ENCODE results near the gene DDAH1. TPM values are rescaled to one million over a fixed set of nuclear protein-coding genes. Genes with fewer than 3 reads are reported as not detected.

The DDAH1 gene
- total and polyA plus RNA-seq, 4 donors: 25.8 to 42.7 (median 31.7) TPM

DNA sequence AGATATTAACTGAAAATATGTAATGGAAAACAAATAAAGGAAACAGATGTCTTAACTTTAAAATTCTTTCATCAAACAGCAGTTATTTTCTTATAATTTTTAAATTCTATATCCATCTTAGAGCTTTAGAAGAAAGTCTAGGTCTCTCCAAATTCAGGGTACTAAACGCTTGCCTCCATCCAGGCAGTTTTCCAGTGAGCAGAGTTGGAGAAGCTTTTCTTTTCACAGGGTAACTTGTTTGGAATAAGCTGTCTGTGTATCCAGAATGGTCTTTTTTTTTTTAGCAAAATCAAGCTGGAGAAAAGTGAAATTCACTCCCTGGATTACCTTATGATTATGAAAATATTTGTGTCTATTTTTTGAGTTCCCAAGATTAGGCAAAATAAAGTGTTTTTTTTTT, 88.6 kb downstream of the DDAH1 start:
- Histone ChIP-seq H3K4me1 (ENCODE audit: control insufficient read depth in 4 of 4, insufficient read depth in 4 of 4, low read length in 3 of 4) (peaks cover 3 to 35% (median 21%) of the 10 kb centered on the region in 4 donors), H3K9ac (ENCODE audit: low read depth in 1 of 2, low read length in 2 of 2) (no peak overlapping the region), H3K36me3 (ENCODE audit: control insufficient read depth in 4 of 4, insufficient read depth in 3 of 4, low read depth in 1 of 4, low read length in 3 of 4) (no peaks in the 10 kb centered on the region), H3K27ac (ENCODE audit: low read depth in 1 of 2, low read length in 2 of 2) (no peak overlapping the region), H3K27me3 (ENCODE audit: control insufficient read depth in 4 of 4, insufficient read depth in 4 of 4, low read length in 3 of 4) (no peaks in the 10 kb centered on the region), H3K4me3 (ENCODE audit: low read depth in 1 of 3, low read length in 3 of 3) (no peak overlapping the region), H3K9me3 (ENCODE audit: control insufficient read depth in 4 of 4, low read length in 3 of 4) (no peaks in the 10 kb centered on the region)
- TF ChIP-seq SP1 (IDR thresholded peaks at IDR 0.05) (no peak), NR2F2 (IDR thresholded peaks at IDR 0.05) (no peak)
- DNase-seq (ENCODE audit: low spot score): no peak
- 86% methylated on average over 1 of the region's 1 CpG for WGBS

DNA sequence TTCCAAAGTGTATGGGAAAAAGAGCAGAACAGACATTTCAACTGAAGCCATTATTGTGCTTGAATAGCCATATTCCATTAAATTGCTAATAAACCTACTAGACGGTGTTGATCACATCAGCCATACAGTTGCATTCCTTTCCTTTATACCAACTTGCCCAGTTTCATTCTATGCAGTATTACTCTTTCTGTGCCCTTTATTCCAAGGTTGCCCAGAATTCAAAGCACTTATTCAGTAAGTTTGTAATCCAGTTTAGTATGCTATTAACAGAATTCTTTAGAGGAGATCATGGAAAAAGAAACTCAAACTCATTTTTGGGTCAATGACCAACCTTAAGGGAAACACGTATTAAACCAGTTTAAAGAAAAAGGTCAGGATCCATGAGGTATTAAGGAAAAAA, 89.5 kb downstream of the DDAH1 start:
- TF ChIP-seq HNF4A (conservative IDR thresholded peaks at IDR 0.05) (peak in 1 of 2 donors; percentile 26), NR2F2 (IDR thresholded peaks at IDR 0.05) (no peak), RXRA (IDR thresholded peaks at IDR 0.05) (peak in 1 of 2 donors; percentile 43), SP1 (IDR thresholded peaks at IDR 0.05) (peak; percentile 40), EGR1 (IDR thresholded peaks at IDR 0.05; ENCODE audit: low read depth in 2 of 2) (no peak)
- TF ChIP-seq, protein P1, sequence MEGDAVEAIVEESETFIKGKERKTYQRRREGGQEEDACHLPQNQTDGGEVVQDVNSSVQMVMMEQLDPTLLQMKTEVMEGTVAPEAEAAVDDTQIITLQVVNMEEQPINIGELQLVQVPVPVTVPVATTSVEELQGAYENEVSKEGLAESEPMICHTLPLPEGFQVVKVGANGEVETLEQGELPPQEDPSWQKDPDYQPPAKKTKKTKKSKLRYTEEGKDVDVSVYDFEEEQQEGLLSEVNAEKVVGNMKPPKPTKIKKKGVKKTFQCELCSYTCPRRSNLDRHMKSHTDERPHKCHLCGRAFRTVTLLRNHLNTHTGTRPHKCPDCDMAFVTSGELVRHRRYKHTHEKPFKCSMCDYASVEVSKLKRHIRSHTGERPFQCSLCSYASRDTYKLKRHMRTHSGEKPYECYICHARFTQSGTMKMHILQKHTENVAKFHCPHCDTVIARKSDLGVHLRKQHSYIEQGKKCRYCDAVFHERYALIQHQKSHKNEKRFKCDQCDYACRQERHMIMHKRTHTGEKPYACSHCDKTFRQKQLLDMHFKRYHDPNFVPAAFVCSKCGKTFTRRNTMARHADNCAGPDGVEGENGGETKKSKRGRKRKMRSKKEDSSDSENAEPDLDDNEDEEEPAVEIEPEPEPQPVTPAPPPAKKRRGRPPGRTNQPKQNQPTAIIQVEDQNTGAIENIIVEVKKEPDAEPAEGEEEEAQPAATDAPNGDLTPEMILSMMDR (IDR thresholded peaks at IDR 0.05; ENCODE audit: low read depth, low read length, missing input control): no peak
- Histone ChIP-seq H3K27ac (ENCODE audit: low read depth in 1 of 2, low read length in 2 of 2) (no peak overlapping the region), H3K9ac (ENCODE audit: low read depth in 1 of 2, low read length in 2 of 2) (no peak overlapping the region), H3K36me3 (ENCODE audit: control insufficient read depth in 4 of 4, insufficient read depth in 3 of 4, low read depth in 1 of 4, low read length in 3 of 4) (no peaks in the 10 kb centered on the region), H3K9me3 (ENCODE audit: control insufficient read depth in 4 of 4, low read length in 3 of 4) (no peaks in the 10 kb centered on the region), H3K27me3 (ENCODE audit: control insufficient read depth in 4 of 4, insufficient read depth in 4 of 4, low read length in 3 of 4) (no peaks in the 10 kb centered on the region), H3K4me1 (ENCODE audit: control insufficient read depth in 4 of 4, insufficient read depth in 4 of 4, low read length in 3 of 4) (peaks cover 5 to 39% (median 25%) of the 10 kb centered on the region in 4 donors), H3K4me3 (ENCODE audit: low read depth in 1 of 3, low read length in 3 of 3) (no peak overlapping the region)
- DNase-seq (ENCODE audit: low spot score): no peak
- WGBS: 72% methylated on average over 2 of the region's 2 CpGs

DNA sequence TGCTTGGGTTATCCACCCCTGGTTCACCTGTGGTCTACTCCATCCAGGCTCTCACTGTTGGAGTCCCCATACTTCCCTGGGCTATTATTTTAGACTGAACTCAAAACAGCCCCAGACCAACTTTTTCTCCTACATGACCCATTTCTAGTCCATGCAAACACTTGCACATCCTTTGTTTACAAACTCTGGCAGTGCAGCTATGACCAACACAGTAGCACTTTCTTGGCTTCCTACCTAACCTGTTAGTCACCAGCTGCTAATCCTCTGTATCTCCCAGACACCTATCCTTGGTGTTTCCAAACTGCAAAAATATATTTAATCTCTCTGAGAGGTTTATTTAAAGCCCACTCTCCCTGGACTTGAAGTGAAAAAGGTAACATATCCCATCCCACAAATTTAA, 90.8 kb downstream of the DDAH1 start:
- TF ChIP-seq HNF4A (conservative IDR thresholded peaks at IDR 0.05) (peak; percentile 45 to 49), ATF3 (IDR thresholded peaks at IDR 0.05) (peak; percentile 49), HNF4G (IDR thresholded peaks at IDR 0.05) (no peak), RAD21 (IDR thresholded peaks at IDR 0.05) (peak; percentile 10 to 22), EGR1 (IDR thresholded peaks at IDR 0.05; ENCODE audit: low read depth in 2 of 2) (no peak), FOXA1 (IDR thresholded peaks at IDR 0.05) (peak; percentile 86), GABPA (IDR thresholded peaks at IDR 0.05 in 1 of 2, conservative IDR thresholded peaks at IDR 0.05 in 1 of 2) (no peak), TAF1 (conservative IDR thresholded peaks at IDR 0.05) (no peak), RXRA (IDR thresholded peaks at IDR 0.05) (peak in 1 of 2 donors; percentile 52), JUND (IDR thresholded peaks at IDR 0.05) (peak; percentile 34 to 76), SP1 (IDR thresholded peaks at IDR 0.05) (peak; percentile 48), FOXA2 (IDR thresholded peaks at IDR 0.05) (peak; percentile 92), YY1 (IDR thresholded peaks at IDR 0.05) (peak; percentile 24), NR2F2 (IDR thresholded peaks at IDR 0.05) (no peak)
- TF ChIP-seq, protein P1 (IDR thresholded peaks at IDR 0.05; ENCODE audit: low read depth, low read length, missing input control): no peak
- TF ChIP-seq, protein P2, sequence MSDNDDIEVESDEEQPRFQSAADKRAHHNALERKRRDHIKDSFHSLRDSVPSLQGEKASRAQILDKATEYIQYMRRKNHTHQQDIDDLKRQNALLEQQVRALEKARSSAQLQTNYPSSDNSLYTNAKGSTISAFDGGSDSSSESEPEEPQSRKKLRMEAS (IDR thresholded peaks at IDR 0.05): no peak
- TF ChIP-seq, protein P3, sequence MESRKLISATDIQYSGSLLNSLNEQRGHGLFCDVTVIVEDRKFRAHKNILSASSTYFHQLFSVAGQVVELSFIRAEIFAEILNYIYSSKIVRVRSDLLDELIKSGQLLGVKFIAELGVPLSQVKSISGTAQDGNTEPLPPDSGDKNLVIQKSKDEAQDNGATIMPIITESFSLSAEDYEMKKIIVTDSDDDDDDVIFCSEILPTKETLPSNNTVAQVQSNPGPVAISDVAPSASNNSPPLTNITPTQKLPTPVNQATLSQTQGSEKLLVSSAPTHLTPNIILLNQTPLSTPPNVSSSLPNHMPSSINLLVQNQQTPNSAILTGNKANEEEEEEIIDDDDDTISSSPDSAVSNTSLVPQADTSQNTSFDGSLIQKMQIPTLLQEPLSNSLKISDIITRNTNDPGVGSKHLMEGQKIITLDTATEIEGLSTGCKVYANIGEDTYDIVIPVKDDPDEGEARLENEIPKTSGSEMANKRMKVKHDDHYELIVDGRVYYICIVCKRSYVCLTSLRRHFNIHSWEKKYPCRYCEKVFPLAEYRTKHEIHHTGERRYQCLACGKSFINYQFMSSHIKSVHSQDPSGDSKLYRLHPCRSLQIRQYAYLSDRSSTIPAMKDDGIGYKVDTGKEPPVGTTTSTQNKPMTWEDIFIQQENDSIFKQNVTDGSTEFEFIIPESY (IDR thresholded peaks at IDR 0.05): peak; percentile 23
- TF ChIP-seq, protein P4, sequence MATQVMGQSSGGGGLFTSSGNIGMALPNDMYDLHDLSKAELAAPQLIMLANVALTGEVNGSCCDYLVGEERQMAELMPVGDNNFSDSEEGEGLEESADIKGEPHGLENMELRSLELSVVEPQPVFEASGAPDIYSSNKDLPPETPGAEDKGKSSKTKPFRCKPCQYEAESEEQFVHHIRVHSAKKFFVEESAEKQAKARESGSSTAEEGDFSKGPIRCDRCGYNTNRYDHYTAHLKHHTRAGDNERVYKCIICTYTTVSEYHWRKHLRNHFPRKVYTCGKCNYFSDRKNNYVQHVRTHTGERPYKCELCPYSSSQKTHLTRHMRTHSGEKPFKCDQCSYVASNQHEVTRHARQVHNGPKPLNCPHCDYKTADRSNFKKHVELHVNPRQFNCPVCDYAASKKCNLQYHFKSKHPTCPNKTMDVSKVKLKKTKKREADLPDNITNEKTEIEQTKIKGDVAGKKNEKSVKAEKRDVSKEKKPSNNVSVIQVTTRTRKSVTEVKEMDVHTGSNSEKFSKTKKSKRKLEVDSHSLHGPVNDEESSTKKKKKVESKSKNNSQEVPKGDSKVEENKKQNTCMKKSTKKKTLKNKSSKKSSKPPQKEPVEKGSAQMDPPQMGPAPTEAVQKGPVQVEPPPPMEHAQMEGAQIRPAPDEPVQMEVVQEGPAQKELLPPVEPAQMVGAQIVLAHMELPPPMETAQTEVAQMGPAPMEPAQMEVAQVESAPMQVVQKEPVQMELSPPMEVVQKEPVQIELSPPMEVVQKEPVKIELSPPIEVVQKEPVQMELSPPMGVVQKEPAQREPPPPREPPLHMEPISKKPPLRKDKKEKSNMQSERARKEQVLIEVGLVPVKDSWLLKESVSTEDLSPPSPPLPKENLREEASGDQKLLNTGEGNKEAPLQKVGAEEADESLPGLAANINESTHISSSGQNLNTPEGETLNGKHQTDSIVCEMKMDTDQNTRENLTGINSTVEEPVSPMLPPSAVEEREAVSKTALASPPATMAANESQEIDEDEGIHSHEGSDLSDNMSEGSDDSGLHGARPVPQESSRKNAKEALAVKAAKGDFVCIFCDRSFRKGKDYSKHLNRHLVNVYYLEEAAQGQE (IDR thresholded peaks at IDR 0.05): no peak
- no peak overlapping the region for H3K9ac ChIP-seq (ENCODE audit: low read depth in 1 of 2, low read length in 2 of 2)

More for the DNA sequence above, 90.8 kb downstream of the DDAH1 start:
- Histone ChIP-seq H3K36me3 (ENCODE audit: control insufficient read depth in 4 of 4, insufficient read depth in 3 of 4, low read depth in 1 of 4, low read length in 3 of 4) (no peaks in the 10 kb centered on the region), H3K4me1 (ENCODE audit: control insufficient read depth in 4 of 4, insufficient read depth in 4 of 4, low read length in 3 of 4) (peaks cover 9 to 35% (median 19%) of the 10 kb centered on the region in 4 donors), H3K27me3 (ENCODE audit: control insufficient read depth in 4 of 4, insufficient read depth in 4 of 4, low read length in 3 of 4) (no peaks in the 10 kb centered on the region), H3K9me3 (ENCODE audit: control insufficient read depth in 4 of 4, low read length in 3 of 4) (no peaks in the 10 kb centered on the region), H3K4me3 (ENCODE audit: low read depth in 1 of 3, low read length in 3 of 3) (no peak overlapping the region), H3K27ac (ENCODE audit: low read depth in 1 of 2, low read length in 2 of 2) (peak overlapping the region; percentile 48 to 77)
- no peak for DNase-seq (ENCODE audit: low spot score)
